Neural cell (in vitro differentiated cells): ENCODE data around the gene NOLC1. TPM values are rescaled to one million over a fixed set of nuclear protein-coding genes. Genes with fewer than 3 reads are reported as not detected.

Experiments
- H2AFZ ChIP-seq: fragments of 200-600, 300-800 bp; sonication (generic), shearing (Covaris generic); 2 replicates; pipeline ENCODE4 v1.6.0; 2014; ENCODE audit warnings: low read depth, mild to moderate bottlenecking, antibody characterized with exemption, low read length, moderate library complexity
- H3F3A ChIP-seq: fragments of 200-600 bp; shearing (Covaris generic); 2 replicates; pipeline ENCODE4 v1.6.1; 2016; ENCODE audit warnings: mild to moderate bottlenecking, moderate library complexity, mixed read lengths, antibody characterized with exemption, low read length; ENCODE audit not compliant: insufficient read depth, poor library complexity, severe bottlenecking
- H3K27ac ChIP-seq: fragments of 200-600, 300-800 bp; sonication (generic), shearing (Covaris generic); 2 replicates; pipeline ENCODE4 v1.5.1; 2014; ENCODE audit warnings: mild to moderate bottlenecking, low read length, moderate library complexity
- H3K27me3 ChIP-seq: fragments of 300-800, 200-600 bp; sonication (generic), shearing (Covaris generic); 2 replicates; pipeline ENCODE4 v1.6.0; 2014; ENCODE audit warnings: mild to moderate bottlenecking, low read depth, low read length, moderate library complexity; ENCODE audit not compliant: insufficient read depth
- H3K36me3 ChIP-seq: fragments of 300-800, 200-600 bp; sonication (generic), shearing (Covaris generic); 2 replicates; pipeline ENCODE4 v1.5.1; 2014; ENCODE audit warnings: mild to moderate bottlenecking, antibody characterized with exemption, low read length, moderate library complexity; ENCODE audit not compliant: insufficient read depth
- H3K4me2 ChIP-seq: fragments of 300-800, 200-600 bp; sonication (generic), shearing (Covaris generic); 2 replicates; pipeline ENCODE4 v1.6.0; 2014; ENCODE audit warnings: mild to moderate bottlenecking, low read length
- H3K4me3 ChIP-seq: fragments of 300-800, 200-600 bp; sonication (generic), shearing (Covaris generic); 2 replicates; pipeline ENCODE4 v1.5.1; 2014; ENCODE audit warnings: mild to moderate bottlenecking, low read length, moderate library complexity
- H3K79me2 ChIP-seq: fragments of 200-600 bp; shearing (Covaris generic); replicated peaks from 2 replicates; pipeline ENCODE4 v1.6.0; 2014; ENCODE audit warnings: mild to moderate bottlenecking, low read length, moderate library complexity; ENCODE audit not compliant: insufficient read depth
- H3K9ac ChIP-seq: fragments of 300-800, 200-600 bp; sonication (generic), shearing (Covaris generic); 2 replicates; pipeline ENCODE4 v1.6.1; 2016; ENCODE audit warnings: mild to moderate bottlenecking, low read length, mixed read lengths
- H3K9me2 ChIP-seq: fragments of 200-600 bp; shearing (Covaris generic); 2 replicates; pipeline ENCODE4 v1.6.1; 2016; ENCODE audit warnings: mild to moderate bottlenecking, low read length, mixed read lengths; ENCODE audit not compliant: insufficient read depth
- H3K9me3 ChIP-seq: fragments of 200-600, 300-800 bp; sonication (generic), shearing (Covaris generic); 2 replicates; pipeline ENCODE4 v1.6.1; 2016; ENCODE audit warnings: mild to moderate bottlenecking, mixed run types, low read length, moderate library complexity, mixed read lengths
- H4K20me1 ChIP-seq: fragments of 200-600 bp; shearing (Covaris generic); 2 replicates; pipeline ENCODE4 v1.6.1; 2016; ENCODE audit warnings: mild to moderate bottlenecking, mixed run types; ENCODE audit not compliant: insufficient read depth
- EP300 ChIP-seq: fragments of 450-650 bp; conservative IDR thresholded peaks from 2 replicates; pipeline ENCODE4 v1.6.1; 2014; ENCODE audit warnings: antibody characterized with exemption, mild to moderate bottlenecking, moderate library complexity; ENCODE audit not compliant: poor library complexity, severe bottlenecking
- EZH2 ChIP-seq: fragments of 200-600, 300-800 bp; shearing (Covaris generic), sonication (generic); IDR thresholded peaks from 2 replicates; pipeline ENCODE4 v1.6.1; 2014; ENCODE audit warnings: antibody characterized with exemption, low read length, borderline replicate concordance, mild to moderate bottlenecking; ENCODE audit not compliant: insufficient read depth, poor library complexity, severe bottlenecking
- MXI1 ChIP-seq: fragments of 450-650 bp; conservative IDR thresholded peaks from 2 replicates; pipeline ENCODE4 v1.6.1; 2014; ENCODE audit warnings: antibody characterized with exemption, mild to moderate bottlenecking; ENCODE audit not compliant: poor library complexity, severe bottlenecking
- POLR2AphosphoS5 ChIP-seq: IDR thresholded peaks from 2 replicates; pipeline ENCODE4 v1.6.1; 2012
- RAD21 ChIP-seq: fragments of 450-650 bp; conservative IDR thresholded peaks from 2 replicates; pipeline ENCODE4 v1.6.1; 2014; ENCODE audit warnings: antibody characterized with exemption, mild to moderate bottlenecking, moderate library complexity
- SMC3 ChIP-seq: fragments of 450-650 bp; conservative IDR thresholded peaks from 2 replicates; pipeline ENCODE4 v1.6.1; 2014; ENCODE audit warnings: antibody characterized with exemption, mild to moderate bottlenecking, moderate library complexity; ENCODE audit not compliant: poor library complexity
- TAF1 ChIP-seq: IDR thresholded peaks from 2 replicates; pipeline ENCODE4 v1.6.1; 2012; ENCODE audit warnings: low read depth
- polyA plus RNA-seq: library from polyadenylated mRNA; depleted of rRNA; stranded (reverse); fragments of >200 nt; gene quantifications from 2 replicates; pipeline ENCODE4 v1.2.3, GENCODE V29; 2014
- TF ChIP-seq, protein P1 (sequence below): IDR thresholded peaks from 2 replicates; pipeline ENCODE4 v1.6.1; 2012; ENCODE audit warnings: borderline replicate concordance
- TF ChIP-seq, protein P2 (sequence below): fragments of 450-650 bp; IDR thresholded peaks from 2 replicates; pipeline ENCODE4 v1.5.1; 2014; ENCODE audit warnings: antibody characterized with exemption, mild to moderate bottlenecking, moderate library complexity; ENCODE audit not compliant: poor library complexity, severe bottlenecking

Gene NOLC1
- polyA plus RNA-seq, 1 donor from 2014 or later: 36.0 TPM

DNA sequence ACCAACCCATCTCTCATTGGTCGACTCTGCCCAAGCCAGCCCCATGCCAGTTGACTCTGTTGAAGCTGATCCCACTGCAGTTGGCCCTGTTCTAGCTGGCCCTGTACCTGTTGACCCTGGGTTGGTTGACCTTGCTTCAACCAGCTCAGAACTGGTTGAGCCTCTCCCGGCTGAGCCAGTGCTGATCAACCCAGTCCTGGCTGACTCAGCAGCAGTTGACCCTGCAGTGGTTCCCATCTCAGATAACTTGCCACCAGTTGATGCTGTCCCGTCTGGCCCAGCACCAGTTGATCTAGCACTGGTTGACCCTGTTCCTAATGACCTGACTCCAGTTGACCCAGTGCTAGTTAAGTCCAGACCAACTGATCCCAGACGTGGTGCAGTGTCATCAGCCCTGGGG, 12.0 kb upstream of the NOLC1 start:
- Histone ChIP-seq H4K20me1 (no peaks in the 10 kb centered on the region), H3K27me3 (no peaks in the 10 kb centered on the region), H2AFZ (no peak overlapping the region), H3K27ac (no peak overlapping the region), H3K36me3 (no peaks in the 10 kb centered on the region), H3K9me2 (no peaks in the 10 kb centered on the region), H3K79me2 (peaks cover 16% of the 10 kb centered on the region), H3K4me3 (no peak overlapping the region), H3F3A (no peaks in the 10 kb centered on the region), H3K9ac (no peak overlapping the region), H3K4me2 (no peak overlapping the region), H3K9me3 (no peaks in the 10 kb centered on the region)
- no peak for TF ChIP-seq RAD21
- TF ChIP-seq, protein P1, sequence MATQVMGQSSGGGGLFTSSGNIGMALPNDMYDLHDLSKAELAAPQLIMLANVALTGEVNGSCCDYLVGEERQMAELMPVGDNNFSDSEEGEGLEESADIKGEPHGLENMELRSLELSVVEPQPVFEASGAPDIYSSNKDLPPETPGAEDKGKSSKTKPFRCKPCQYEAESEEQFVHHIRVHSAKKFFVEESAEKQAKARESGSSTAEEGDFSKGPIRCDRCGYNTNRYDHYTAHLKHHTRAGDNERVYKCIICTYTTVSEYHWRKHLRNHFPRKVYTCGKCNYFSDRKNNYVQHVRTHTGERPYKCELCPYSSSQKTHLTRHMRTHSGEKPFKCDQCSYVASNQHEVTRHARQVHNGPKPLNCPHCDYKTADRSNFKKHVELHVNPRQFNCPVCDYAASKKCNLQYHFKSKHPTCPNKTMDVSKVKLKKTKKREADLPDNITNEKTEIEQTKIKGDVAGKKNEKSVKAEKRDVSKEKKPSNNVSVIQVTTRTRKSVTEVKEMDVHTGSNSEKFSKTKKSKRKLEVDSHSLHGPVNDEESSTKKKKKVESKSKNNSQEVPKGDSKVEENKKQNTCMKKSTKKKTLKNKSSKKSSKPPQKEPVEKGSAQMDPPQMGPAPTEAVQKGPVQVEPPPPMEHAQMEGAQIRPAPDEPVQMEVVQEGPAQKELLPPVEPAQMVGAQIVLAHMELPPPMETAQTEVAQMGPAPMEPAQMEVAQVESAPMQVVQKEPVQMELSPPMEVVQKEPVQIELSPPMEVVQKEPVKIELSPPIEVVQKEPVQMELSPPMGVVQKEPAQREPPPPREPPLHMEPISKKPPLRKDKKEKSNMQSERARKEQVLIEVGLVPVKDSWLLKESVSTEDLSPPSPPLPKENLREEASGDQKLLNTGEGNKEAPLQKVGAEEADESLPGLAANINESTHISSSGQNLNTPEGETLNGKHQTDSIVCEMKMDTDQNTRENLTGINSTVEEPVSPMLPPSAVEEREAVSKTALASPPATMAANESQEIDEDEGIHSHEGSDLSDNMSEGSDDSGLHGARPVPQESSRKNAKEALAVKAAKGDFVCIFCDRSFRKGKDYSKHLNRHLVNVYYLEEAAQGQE: no peak
- no peak for TF ChIP-seq EZH2
- no peak for TF ChIP-seq POLR2AphosphoS5
- no peak for TF ChIP-seq TAF1
- no peak for TF ChIP-seq SMC3
- TF ChIP-seq, protein P2, sequence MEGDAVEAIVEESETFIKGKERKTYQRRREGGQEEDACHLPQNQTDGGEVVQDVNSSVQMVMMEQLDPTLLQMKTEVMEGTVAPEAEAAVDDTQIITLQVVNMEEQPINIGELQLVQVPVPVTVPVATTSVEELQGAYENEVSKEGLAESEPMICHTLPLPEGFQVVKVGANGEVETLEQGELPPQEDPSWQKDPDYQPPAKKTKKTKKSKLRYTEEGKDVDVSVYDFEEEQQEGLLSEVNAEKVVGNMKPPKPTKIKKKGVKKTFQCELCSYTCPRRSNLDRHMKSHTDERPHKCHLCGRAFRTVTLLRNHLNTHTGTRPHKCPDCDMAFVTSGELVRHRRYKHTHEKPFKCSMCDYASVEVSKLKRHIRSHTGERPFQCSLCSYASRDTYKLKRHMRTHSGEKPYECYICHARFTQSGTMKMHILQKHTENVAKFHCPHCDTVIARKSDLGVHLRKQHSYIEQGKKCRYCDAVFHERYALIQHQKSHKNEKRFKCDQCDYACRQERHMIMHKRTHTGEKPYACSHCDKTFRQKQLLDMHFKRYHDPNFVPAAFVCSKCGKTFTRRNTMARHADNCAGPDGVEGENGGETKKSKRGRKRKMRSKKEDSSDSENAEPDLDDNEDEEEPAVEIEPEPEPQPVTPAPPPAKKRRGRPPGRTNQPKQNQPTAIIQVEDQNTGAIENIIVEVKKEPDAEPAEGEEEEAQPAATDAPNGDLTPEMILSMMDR: no peak
- no peak for TF ChIP-seq MXI1
- TF ChIP-seq EP300: no peak

DNA sequence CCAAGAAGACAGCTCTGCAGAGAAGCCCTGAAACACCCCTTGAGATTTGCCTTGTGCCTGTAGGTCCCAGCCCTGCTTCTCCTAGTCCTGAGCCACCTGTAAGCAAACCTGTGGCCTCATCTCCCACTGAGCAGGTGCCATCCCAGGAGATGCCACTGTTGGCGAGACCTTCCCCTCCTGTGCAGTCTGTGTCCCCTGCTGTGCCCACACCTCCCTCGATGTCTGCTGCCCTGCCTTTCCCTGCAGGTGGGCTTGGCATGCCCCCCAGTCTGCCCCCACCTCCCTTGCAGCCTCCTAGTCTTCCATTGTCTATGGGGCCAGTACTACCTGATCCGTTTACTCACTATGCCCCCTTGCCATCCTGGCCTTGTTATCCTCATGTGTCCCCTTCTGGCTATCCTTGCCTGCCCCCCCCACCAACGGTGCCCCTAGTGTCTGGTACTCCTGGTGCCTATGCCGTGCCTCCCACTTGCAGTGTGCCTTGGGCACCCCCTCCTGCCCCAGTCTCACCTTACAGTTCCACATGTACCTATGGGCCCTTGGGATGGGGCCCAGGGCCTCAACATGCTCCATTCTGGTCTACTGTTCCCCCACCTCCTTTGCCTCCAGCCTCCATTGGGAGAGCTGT, 11.2 kb upstream of the NOLC1 start:
- H3K9me3 ChIP-seq: no peaks in the 10 kb centered on the region
- H3F3A ChIP-seq: no peaks in the 10 kb centered on the region
- H3K4me3 ChIP-seq: no peak overlapping the region
- H3K27me3 ChIP-seq: no peaks in the 10 kb centered on the region
- H3K27ac ChIP-seq: no peak overlapping the region
- H2AFZ ChIP-seq: no peak overlapping the region
- H3K79me2 ChIP-seq: peaks cover 9% of the 10 kb centered on the region
- H3K9ac ChIP-seq: no peak overlapping the region
- TF ChIP-seq, protein P2: no peak
- TF ChIP-seq, protein P1: no peak
- TF ChIP-seq EZH2 (no peak), MXI1 (no peak), RAD21 (no peak), EP300 (no peak), TAF1 (no peak), POLR2AphosphoS5 (no peak), SMC3 (no peak)
- no peaks in the 10 kb centered on the region for H3K9me2 ChIP-seq
- no peaks in the 10 kb centered on the region for H4K20me1 ChIP-seq
- no peak overlapping the region for H3K4me2 ChIP-seq
- no peaks in the 10 kb centered on the region for H3K36me3 ChIP-seq
